OCI-LY1 (cell line): Measurements from ENCODE around the gene KCTD13.

ENCODE experiments used
- H2AFZ ChIP-seq: fragments of 200-600 bp; sonication (generic), shearing (Covaris generic); 2 replicates; pipeline ENCODE4 v1.6.0; 2014; ENCODE audit warnings: antibody characterized with exemption, mild to moderate bottlenecking, low read length
- H3F3A ChIP-seq: fragments of 200-600 bp; sonication (generic), shearing (Covaris generic); 2 replicates; pipeline ENCODE4 v1.6.0; 2014; ENCODE audit warnings: mild to moderate bottlenecking, antibody characterized with exemption, low read length, moderate library complexity; ENCODE audit not compliant: insufficient read depth
- H3K27ac ChIP-seq: fragments of 200-600 bp; sonication (generic); 2 replicates; pipeline ENCODE4 v1.5.1; 2014; ENCODE audit warnings: low read length, mixed run types, mild to moderate bottlenecking, low read depth; ENCODE audit not compliant: poor library complexity, severe bottlenecking
- H3K27me3 ChIP-seq: fragments of 200-600 bp; sonication (generic); 2 replicates; pipeline ENCODE4 v1.6.0; 2014; ENCODE audit warnings: antibody characterized with exemption, mild to moderate bottlenecking, low read length, moderate library complexity; ENCODE audit not compliant: insufficient read depth
- H3K36me3 ChIP-seq: fragments of 200-600 bp; sonication (generic); 2 replicates; pipeline ENCODE4 v1.6.1; 2014; ENCODE audit warnings: mild to moderate bottlenecking, antibody characterized with exemption, low read length, moderate library complexity, mixed read lengths; ENCODE audit not compliant: insufficient read depth
- H3K4me1 ChIP-seq: fragments of 200-600 bp; sonication (generic); 2 replicates; pipeline ENCODE4 v1.5.1; 2014; ENCODE audit warnings: mild to moderate bottlenecking, low read length, moderate library complexity; ENCODE audit not compliant: insufficient read depth, severe bottlenecking
- H3K4me2 ChIP-seq: fragments of 200-600 bp; sonication (generic), shearing (Covaris generic); 2 replicates; pipeline ENCODE4 v1.6.1; 2014; ENCODE audit warnings: low read length
- H3K4me3 ChIP-seq: fragments of 200-600 bp; sonication (generic); 2 replicates; pipeline ENCODE4 v1.5.1; 2014; ENCODE audit warnings: low read length, low read depth, mild to moderate bottlenecking, mixed read lengths; ENCODE audit not compliant: poor library complexity, severe bottlenecking
- H3K79me2 ChIP-seq: fragments of 200-600 bp; shearing (Covaris generic); 2 replicates; pipeline ENCODE4 v1.6.1; 2016; ENCODE audit warnings: mixed run types, low read length, mixed read lengths; ENCODE audit not compliant: insufficient read depth
- H3K9ac ChIP-seq: fragments of 200-600 bp; sonication (generic), shearing (Covaris generic); 2 replicates; pipeline ENCODE4 v1.6.1; 2014; ENCODE audit warnings: mild to moderate bottlenecking, low read length, mixed read lengths
- H3K9me2 ChIP-seq: fragments of 200-600 bp; sonication (generic), shearing (Covaris generic); 2 replicates; pipeline ENCODE4 v1.6.1; 2014; ENCODE audit warnings: low read depth, mild to moderate bottlenecking, low read length, mixed read lengths
- H3K9me3 ChIP-seq: fragments of 200-600 bp; shearing (Covaris generic); 2 replicates; pipeline ENCODE4 v1.6.1; 2014; ENCODE audit warnings: low read length, mixed read lengths
- H4K20me1 ChIP-seq: fragments of 200-600 bp; sonication (generic), shearing (Covaris generic); 2 replicates; pipeline ENCODE4 v1.6.0; 2016; ENCODE audit warnings: mild to moderate bottlenecking, low read length; ENCODE audit not compliant: insufficient read depth
- EZH2 ChIP-seq: fragments of 200-600 bp; sonication (generic), shearing (Covaris generic); IDR thresholded peaks from 2 replicates; pipeline ENCODE4 v1.8.0; 2017; ENCODE audit warnings: borderline replicate concordance, mixed run types, mild to moderate bottlenecking, antibody characterized with exemption, low read length, moderate library complexity, mixed read lengths
- TF ChIP-seq, protein P1 (sequence below): fragments of 200-600 bp; sonication (generic), shearing (Covaris generic); IDR thresholded peaks from 2 replicates; pipeline ENCODE4 v1.5.1; 2017; ENCODE audit warnings: mild to moderate bottlenecking, antibody characterized with exemption, low read length, moderate library complexity, mixed read lengths

Gene KCTD13

DNA sequence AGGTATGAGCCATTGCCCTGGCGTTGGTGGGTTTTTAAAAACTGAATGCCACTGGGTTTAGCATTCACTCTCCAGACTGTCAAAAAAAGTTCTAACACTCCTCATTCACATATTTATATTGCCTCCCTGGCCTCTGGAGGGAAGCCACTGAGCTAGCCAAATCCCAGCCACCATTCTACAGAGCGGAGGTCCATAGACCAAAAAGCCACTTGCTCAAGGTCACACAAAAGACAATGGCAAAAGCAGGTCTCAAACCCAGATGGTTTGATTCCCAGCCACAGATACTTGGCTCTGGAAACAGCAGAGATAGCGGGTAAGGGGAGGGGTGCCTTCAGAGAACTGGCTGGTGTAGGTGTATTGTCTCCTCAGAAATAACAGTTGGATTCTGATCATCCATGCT, 45.0 kb downstream of the KCTD13 start:
- Histone ChIP-seq H3K36me3 (no peaks in the 10 kb centered on the region), H3K9ac (no peak overlapping the region), H3K79me2 (no peaks in the 10 kb centered on the region), H3K9me2 (no peaks in the 10 kb centered on the region), H4K20me1 (no peaks in the 10 kb centered on the region), H3K4me1 (no peaks in the 10 kb centered on the region), H2AFZ (no peak overlapping the region), H3F3A (no peaks in the 10 kb centered on the region), H3K4me2 (no peak overlapping the region), H3K27me3 (no peaks in the 10 kb centered on the region), H3K9me3 (no peaks in the 10 kb centered on the region), H3K4me3 (no peak overlapping the region), H3K27ac (no peak overlapping the region)
- TF ChIP-seq, protein P1, sequence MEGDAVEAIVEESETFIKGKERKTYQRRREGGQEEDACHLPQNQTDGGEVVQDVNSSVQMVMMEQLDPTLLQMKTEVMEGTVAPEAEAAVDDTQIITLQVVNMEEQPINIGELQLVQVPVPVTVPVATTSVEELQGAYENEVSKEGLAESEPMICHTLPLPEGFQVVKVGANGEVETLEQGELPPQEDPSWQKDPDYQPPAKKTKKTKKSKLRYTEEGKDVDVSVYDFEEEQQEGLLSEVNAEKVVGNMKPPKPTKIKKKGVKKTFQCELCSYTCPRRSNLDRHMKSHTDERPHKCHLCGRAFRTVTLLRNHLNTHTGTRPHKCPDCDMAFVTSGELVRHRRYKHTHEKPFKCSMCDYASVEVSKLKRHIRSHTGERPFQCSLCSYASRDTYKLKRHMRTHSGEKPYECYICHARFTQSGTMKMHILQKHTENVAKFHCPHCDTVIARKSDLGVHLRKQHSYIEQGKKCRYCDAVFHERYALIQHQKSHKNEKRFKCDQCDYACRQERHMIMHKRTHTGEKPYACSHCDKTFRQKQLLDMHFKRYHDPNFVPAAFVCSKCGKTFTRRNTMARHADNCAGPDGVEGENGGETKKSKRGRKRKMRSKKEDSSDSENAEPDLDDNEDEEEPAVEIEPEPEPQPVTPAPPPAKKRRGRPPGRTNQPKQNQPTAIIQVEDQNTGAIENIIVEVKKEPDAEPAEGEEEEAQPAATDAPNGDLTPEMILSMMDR, result no peak
- TF ChIP-seq EZH2, result no peak

DNA sequence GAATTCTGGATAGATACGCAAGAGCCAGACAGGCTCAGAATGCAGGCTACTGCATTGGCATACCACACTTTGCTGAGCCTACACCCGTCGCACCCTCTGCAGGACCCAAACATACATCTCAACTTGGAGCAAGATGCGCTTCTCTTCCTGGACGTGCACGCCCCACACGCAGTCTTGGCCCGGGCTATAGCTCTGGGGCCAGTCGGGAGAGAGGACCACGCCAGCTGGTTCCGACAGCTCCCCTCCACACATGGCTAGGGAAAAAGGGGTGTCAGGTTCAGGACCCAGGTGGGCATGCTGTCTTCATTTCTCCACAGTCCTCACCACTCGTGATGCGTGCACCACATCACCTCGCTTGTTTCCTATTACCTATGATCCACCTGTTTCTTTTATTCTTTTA, 47.9 kb downstream of the KCTD13 start:
- Histone ChIP-seq H3K4me2 (no peak overlapping the region), H2AFZ (no peak overlapping the region), H3K79me2 (no peaks in the 10 kb centered on the region), H3F3A (no peaks in the 10 kb centered on the region), H4K20me1 (no peaks in the 10 kb centered on the region), H3K9ac (no peak overlapping the region), H3K27ac (no peak overlapping the region), H3K4me1 (no peaks in the 10 kb centered on the region), H3K36me3 (no peaks in the 10 kb centered on the region), H3K4me3 (no peak overlapping the region), H3K27me3 (no peaks in the 10 kb centered on the region), H3K9me3 (no peaks in the 10 kb centered on the region), H3K9me2 (no peaks in the 10 kb centered on the region)
- TF ChIP-seq EZH2, result no peak
- TF ChIP-seq, protein P1, result no peak

DNA sequence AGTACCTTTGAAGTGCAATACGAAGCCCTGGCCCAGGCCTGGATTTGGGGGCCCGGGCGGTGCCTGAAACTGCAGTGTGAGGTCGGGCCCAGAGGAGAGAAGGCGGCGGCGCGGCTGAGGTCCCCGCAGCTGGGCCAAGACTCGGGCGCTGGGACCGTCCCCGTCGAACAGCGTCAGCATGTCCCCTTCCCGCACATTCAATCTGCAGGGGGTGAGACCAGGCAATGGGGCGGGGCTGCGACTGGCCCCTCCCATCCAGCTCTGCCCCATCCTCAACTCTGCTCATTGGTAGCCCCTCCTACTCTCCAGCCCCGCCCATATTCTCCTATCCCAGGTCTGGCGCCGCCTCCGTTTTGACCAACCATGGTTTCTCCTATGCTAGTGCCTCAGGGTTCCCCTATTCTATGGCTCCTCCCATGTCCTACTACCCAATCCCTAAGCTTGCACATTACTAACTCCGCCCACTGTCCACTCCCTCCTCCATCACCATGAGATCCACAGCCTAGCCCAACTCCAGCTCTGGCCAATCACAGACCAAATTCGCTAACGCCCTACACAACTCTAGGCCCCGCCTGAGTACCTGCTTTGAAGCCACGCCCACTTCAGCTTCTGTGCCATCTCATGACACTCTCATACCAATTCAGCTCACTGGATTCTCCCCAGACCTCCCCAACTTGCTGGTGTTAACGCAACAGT, 48.6 kb downstream of the KCTD13 start:
- Histone ChIP-seq H3K9ac (no peak overlapping the region), H3K36me3 (no peaks in the 10 kb centered on the region), H3K4me3 (no peak overlapping the region), H3K9me2 (no peaks in the 10 kb centered on the region), H2AFZ (no peak overlapping the region), H4K20me1 (no peaks in the 10 kb centered on the region), H3K27me3 (no peaks in the 10 kb centered on the region), H3K27ac (no peak overlapping the region), H3K79me2 (no peaks in the 10 kb centered on the region), H3K9me3 (no peaks in the 10 kb centered on the region), H3F3A (no peaks in the 10 kb centered on the region), H3K4me2 (no peak overlapping the region), H3K4me1 (no peaks in the 10 kb centered on the region)
- no peak for TF ChIP-seq EZH2
- TF ChIP-seq, protein P1, result no peak
